ENCODE measurements around the gene ADCY2.
"Not testable (repeated sequence)": the region's sequence is repeated elsewhere in the genome, so short reads cannot be mapped to it uniquely, and the experiment has no call there.

The ADCY2 gene

GRCh38 chr5:7396713-7397454 lies 946 bp downstream of the ADCY2 start:
- peak; percentile 54 for DNase-seq

- DNase-seq, result peak; percentile 43
Observed at GRCh38 chr5:7397937-7398336, 2.0 kb downstream of the ADCY2 start.

- no peak for DNase-seq
Observed at GRCh38 chr5:7398596-7399280, 2.8 kb downstream of the ADCY2 start.

DNA sequence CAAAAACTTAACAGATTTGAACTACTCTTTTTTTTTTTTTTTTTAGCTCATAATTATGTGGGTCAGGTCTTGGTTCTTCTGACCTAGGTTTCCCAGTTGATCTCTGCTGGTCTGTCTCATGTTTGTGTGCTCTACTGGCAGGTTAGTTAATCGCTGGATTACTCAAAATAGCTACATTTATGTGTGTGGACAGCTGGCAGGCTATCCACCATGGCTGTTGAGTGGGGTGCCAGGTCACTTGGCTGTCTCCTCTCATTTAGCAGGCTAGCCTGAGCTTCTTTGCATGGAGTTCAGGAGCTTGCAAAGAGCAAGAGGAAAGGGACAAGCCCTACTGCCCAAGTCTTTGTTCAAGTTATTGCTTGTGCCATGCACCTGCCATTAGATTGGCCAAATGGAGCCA lies 9.3 kb downstream of the ADCY2 start:
- peak; percentile 82 for DNase-seq

- DNase-seq, result no peak
Observed at GRCh38 chr5:7410936-7411511, 15.1 kb downstream of the ADCY2 start.

- no peak for DNase-seq
Observed at GRCh38 chr5:7412409-7412808, 16.5 kb downstream of the ADCY2 start.

GRCh38 chr5:7415123-7415522 lies 19.2 kb downstream of the ADCY2 start:
- no peak for DNase-seq

- DNase-seq, result no peak
Observed at GRCh38 chr5:7415587-7416535, 19.9 kb downstream of the ADCY2 start.

DNA sequence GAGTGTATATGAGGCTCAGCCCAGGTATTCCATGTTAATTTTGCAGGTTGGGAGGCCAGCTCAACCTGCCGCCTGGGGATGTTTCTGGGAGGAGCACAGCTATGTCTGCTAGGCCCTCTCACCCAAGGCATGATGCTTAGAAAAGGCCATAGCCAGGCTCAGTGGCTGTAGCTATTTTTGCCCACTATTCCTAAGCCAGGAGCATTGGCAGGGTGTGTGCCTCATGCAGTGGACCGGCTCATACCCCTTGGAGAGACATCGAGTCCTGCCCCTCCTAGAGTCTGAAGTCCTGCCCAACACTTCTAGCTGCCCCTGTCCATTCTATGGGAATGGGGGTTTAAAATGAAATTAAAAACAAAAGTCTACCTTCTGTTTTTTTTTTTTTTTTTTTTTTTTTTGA lies 22.3 kb downstream of the ADCY2 start:
- DNase-seq, result no peak

DNA sequence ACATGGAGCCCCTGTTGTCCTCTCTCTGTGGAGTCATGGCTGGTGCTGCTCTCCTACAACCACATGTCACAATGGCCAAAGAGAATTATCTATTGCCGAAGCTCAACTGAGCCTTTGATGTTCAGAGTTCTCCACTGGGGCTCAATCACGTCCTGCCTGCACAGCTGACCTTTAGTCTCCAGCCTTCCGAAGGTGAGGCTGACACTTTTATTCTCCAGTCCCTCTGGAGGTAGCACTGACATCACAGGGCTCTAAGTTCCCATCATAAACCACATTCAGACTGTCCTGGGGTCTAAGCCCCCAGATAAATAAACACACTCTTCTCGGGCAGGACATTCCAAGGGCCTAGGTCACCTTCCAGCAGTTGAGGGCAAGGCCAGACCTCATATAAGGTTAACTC lies 23.4 kb downstream of the ADCY2 start:
- DNase-seq, result no peak

DNA sequence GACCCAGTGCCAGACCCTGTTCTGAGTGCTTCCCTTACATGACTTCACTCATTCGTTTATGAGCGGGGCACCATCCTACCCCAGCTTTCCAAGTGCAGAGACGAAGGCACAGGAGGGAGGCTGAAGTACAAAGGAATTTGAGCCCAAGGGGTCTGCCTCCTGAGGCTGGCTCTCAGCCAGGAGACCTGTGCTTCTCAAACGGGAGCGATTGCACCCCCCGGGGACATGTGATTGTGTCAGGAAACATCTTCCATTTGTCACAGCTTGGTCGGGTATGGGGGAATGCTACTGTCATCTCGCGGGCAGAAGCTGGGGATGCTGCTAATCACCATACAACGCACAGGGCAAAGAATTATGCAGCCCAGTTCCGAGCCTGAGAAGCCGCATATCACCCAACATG lies 23.9 kb downstream of the ADCY2 start:
- DNase-seq, result no peak

DNA sequence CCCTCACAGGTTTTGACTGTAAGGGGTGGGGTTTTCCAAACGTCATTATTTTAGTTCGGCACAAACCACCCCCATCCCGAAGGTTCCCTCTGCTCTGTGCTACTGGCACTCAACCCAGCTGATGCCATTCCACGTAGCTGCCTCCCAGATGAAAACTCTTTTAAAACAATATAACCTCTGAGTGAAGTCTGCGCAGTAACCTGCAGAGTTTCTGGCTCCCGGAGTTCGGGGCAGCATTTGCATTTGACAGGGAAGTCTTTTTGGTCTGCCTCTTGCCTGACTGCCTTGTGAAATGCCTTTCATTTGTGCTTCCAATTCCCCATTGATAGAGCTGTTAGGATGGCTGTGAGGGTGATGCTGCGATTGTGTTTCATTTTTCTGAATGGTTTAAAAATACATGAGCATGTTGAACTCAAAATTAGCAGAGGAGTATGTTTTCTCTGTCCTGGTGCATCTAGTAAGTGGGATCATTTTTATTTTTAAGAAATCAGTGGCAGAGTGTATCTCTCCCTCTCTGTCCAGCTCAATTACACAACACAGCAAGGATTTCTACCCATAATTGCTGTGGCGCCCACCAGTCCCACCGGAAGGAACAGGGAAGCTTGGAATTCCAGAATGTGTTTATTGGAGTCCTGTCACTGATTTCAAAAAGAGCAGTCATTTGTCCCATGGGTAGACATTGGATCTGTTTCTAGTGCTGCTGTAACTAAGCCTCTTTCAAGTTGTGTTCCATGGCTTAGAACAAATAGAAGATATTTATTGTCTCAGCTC lies 24.8 kb downstream of the ADCY2 start:
- DNase-seq, result no peak

- no peak for DNase-seq
Observed at GRCh38 chr5:7422316-7423106, 26.6 kb downstream of the ADCY2 start.

DNA sequence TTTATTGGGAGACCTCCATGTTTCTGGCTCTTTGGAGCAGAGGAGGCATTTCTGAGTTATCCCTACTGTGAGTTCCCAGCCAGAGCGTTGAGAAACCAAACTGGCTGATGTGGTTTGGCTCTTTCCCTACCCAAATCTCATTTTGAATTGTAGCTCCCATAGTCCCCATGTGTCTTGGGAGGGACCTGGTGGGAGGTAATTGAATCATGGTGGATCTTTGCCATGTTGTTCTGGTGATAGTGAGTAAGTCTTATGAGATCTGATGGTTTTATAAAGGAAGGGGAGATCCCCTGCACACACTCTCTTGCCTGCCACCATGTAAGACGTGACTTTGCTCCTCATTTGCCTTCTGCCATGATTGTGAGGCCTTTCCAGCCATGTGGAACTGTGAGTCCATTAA lies 27.3 kb downstream of the ADCY2 start:
- not testable (repeated sequence) for DNase-seq

DNA sequence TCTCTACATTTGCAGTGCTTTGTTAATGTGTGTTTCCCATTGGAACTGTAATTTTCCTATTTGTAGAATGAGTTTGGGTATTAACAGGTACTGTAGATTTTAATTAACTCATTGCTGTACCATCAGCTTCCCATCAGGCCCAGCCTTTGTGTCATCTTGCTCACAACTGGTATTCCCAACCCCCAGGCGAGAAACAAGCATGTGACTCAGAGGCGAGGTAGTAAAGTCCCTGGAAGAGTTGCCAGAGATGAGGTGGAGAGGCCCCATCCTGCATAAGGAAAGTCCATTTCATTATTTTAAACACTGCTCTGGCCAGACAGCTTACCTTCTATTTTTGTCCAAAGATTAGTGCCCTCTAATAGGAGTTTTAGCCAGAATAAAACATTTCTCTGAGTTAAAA lies 29.9 kb downstream of the ADCY2 start:
- DNase-seq, result no peak

DNA sequence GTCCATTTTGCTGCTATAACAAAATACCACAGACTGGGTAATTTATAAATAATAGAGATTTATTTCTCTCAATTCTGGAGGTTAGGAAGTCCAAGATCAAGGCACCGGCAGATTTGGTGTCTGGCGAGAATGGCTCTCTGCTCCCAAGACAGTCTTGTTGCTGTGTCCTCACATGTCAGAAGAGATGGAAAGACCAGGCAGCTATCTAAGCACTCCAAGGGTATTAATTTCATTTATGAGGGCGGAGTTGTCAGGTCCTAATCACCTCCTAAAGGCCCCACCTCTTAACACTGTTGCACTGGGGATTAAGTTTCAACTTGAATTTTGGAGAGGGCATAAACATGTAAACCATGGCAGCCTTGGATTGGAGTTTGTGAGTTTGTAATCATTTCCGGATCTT lies 30.3 kb downstream of the ADCY2 start:
- DNase-seq, result no peak

DNA sequence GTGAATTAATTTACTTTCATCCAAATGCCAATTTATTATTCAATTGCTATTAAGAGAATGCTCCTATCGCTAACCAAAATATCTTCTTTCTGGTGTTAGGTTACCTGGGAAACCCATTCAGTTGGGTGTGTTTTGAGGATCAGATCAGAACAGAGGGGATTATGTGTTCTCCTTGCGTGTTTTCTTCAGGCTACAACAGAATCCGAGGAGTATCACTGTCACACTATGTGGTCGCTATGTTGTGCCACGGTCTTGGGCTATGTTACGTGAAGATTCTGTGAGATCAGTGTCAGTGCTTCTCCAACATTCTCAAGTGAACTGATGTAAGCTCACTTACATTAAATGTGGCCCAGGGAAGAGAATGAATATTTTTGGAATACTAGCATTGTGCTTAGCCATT lies 39.0 kb downstream of the ADCY2 start:
- no peak for DNase-seq

DNA sequence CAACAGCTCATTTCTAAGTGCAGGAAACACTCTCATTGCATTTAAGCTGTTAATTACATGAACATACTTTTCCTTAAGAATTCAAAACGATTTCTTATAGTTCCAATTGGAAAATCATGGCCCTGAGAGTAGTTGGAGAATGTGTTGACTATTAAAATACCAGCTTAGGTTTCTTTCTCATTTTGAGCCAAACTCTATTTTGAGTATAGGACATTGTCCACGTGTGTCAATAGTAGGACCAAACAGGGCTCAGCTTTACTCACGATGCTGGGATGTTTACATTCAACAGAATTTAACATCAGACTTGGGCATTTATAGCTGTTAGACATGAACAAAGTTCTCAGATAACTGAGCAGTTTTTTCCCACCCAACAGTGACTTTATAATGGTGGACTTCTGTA lies 39.6 kb downstream of the ADCY2 start:
- DNase-seq, result no peak

GRCh38 chr5:7436521-7436920 lies 40.6 kb downstream of the ADCY2 start:
- peak; percentile 60 for DNase-seq

DNA sequence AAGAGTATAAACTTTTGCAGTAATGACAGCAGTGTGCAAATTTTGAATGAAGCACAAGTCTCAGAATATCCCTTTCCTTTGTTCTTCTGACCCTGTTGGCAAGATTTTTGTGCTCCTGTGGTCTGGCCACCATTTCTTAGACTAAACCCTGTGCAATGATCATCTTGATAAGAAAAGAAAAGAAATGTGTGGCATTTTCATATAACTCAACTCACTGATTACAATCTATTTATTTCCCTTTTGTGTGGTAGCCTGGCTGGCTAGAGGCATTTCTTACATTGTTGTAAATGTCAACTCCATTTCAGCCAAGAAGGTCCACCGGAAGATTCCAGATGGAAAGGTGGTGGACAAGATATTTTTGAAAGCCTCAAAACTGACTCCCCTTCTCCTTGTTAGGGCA lies 41.9 kb downstream of the ADCY2 start:
- no peak for DNase-seq

DNA sequence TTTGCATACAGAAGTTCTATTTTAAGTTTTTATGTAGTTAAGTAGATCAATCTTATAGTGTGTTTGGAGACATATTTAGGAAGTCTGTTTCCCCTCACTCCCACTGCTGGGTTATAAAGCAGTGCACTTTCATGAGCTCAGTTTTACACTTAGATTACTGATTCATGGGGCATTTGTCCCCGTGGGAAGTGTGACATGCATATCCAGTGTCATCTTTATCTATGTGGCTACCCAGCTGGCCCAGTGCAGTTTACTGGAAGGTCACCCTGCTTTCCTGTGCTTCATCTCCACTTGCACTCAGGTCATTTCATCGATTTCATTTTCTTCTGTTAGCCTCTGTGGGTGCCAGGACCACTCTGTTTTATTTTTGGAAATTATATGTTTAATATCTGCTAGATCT lies 49.1 kb downstream of the ADCY2 start:
- no peak for DNase-seq

DNA sequence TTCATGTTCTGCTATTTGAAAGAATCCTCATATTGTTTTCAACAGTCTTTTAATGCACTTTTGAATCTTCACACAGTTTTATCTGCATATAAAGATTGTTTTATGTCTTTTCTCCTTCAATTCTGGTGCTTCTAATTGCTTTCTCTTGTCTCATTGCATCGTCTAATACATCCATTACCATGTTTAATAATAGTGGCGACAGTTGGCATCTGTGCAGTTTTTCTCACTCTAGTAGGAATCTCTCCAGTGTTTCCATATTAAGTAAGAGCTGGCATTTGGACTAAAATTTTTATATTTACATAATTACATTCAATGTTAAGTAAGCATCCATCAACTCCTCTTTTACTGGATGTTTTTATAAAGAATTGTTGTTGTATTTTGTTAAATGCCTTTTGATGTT lies 49.9 kb downstream of the ADCY2 start:
- no peak for DNase-seq

Data from SHP77 treated with DMSO at 0.1 percent for 48 hours (cell line).